NB4 (cell line): ENCODE data around the gene NELL2.

Experiments used
- MYC ChIP-seq: IDR thresholded peaks from 2 replicates; pipeline ENCODE4 v1.6.1; 2011; ENCODE audit warnings: low read depth, low read length
- POLR2A ChIP-seq: IDR thresholded peaks from 2 replicates; pipeline ENCODE4 v1.6.1; 2011; ENCODE audit warnings: mild to moderate bottlenecking; ENCODE audit not compliant: insufficient read length; ENCODE audit errors: extremely low read depth
- TF ChIP-seq, protein P1 (sequence below): IDR thresholded peaks from one replicate; pipeline ENCODE4 v1.5.1; 2012; ENCODE audit warnings: low read depth, low read length
- TF ChIP-seq, protein P2 (sequence below): IDR thresholded peaks from 2 replicates; pipeline ENCODE4 v1.6.1; 2011; ENCODE audit warnings: low read depth, low read length

DNA sequence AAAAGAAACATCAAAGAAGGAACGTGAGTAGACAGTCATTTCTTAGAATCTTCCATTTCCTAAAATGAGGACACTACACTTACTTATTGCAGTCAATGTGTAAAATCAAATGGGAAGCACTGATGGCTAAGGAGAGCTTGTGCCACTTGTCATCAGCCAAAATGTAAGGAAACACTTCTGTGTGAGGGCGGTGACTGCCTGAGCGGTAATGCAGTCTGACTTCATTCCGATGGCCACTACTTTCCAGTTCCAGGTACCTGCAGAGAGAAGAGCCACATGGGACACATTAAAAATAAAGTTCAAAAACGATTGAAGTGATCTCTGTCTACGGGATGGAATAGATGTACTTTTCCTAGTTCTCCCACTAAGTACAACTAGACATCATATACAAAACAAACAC is 96.3 kb downstream of the NELL2 start:
- TF ChIP-seq, protein P1, sequence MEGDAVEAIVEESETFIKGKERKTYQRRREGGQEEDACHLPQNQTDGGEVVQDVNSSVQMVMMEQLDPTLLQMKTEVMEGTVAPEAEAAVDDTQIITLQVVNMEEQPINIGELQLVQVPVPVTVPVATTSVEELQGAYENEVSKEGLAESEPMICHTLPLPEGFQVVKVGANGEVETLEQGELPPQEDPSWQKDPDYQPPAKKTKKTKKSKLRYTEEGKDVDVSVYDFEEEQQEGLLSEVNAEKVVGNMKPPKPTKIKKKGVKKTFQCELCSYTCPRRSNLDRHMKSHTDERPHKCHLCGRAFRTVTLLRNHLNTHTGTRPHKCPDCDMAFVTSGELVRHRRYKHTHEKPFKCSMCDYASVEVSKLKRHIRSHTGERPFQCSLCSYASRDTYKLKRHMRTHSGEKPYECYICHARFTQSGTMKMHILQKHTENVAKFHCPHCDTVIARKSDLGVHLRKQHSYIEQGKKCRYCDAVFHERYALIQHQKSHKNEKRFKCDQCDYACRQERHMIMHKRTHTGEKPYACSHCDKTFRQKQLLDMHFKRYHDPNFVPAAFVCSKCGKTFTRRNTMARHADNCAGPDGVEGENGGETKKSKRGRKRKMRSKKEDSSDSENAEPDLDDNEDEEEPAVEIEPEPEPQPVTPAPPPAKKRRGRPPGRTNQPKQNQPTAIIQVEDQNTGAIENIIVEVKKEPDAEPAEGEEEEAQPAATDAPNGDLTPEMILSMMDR: no peak
- TF ChIP-seq MYC (no peak), POLR2A (no peak)
- TF ChIP-seq, protein P2, sequence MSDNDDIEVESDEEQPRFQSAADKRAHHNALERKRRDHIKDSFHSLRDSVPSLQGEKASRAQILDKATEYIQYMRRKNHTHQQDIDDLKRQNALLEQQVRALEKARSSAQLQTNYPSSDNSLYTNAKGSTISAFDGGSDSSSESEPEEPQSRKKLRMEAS: no peak
